ENCODE data around the gene ZHX3. TPM values are rescaled to one million over a fixed set of nuclear protein-coding genes. Genes with fewer than 3 reads are reported as not detected.

ZHX3 gene
- total and polyA plus RNA-seq, 2 of the 13 experiments (the other 11 are each of a cell fraction or from before 2014, with no cell fraction given): 8.4 to 11.7 TPM

DNA sequence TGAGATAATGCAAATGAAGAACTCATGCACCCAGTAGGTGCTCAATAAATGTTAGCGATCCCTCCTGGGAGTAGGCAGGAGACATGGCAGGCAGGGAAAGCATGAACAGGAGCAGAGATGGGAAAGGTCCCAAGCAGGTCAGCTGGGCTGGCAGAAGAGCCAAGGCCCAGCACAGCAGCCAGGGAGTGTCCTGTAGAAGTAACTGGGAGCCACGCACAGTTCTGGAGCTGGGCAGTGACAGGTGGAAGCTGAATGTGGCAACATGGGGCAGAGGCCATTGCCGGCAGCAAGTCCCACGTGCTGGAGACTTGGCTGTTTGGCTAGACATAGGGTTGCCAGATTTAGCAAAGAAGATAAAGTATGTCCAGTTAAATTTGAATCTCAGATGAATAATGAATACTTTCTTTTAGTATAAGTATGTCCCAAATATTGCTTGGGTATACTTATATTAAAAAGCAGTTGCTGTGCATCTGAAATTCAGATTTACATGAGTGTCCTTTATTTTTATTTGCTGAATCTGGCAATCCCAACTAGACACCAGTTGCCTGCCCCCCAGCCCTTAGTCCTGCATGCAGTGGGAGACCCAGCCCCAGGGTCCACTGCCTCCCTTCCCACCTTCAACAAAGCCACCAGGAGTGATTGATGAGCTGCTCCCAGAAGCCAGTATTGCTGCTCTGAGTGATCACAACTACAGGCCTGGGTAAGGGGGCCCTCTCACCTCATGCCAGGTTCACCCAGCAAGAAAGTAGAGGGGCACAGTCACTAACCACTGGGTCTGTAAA is 19.4 kb upstream of the ZHX3 start (continued):
- TF ChIP-seq CEBPG (CRISPR knock-in tag; IDR thresholded peaks at IDR 0.05): no peak

DNA sequence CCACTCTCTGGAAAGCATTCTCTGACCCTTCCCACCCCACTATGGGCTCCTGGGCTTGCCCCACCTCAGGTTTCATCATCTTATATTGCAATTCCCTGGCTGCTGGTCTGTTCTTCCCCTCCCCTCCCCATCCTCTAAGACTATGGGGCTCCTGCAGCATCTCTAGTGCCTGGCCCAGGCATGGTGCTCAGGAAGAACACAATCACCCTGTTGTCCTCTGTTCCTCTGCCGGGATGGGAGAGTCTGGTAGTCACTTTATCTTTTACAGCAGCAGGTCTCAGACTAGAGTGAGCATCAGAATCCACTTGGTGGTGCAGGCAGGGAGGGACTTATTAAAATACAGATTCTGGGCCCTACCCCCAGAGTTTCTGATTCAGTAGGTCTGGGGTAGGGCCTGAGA is 18.1 kb upstream of the ZHX3 start:
- no peak overlapping the region for H3K4me2 ChIP-seq (ENCODE audit: low read depth, low read length)
- no peaks in the 10 kb centered on the region for H3K9me3 ChIP-seq (ENCODE audit: low read length)
- peaks cover 12% of the 10 kb centered on the region for H3K4me1 ChIP-seq (ENCODE audit: insufficient read depth, low read length)
- CTCF ChIA-PET (ENCODE audit: low intra/inter-chr PET ratio, low total read pairs): no interaction called here
- in situ Hi-C loops (cut with HindIII; ENCODE audit: extremely low pct_ligation_motif_present, low pct_unique_long_range_greater_than_20kb) (loop anchor here (10.0 kb wide), 2 partner anchors 91 to 201 kb away; partner anchors contain the start of gene PLCG1), intact Hi-C loops (cut with micrococcal nuclease; ENCODE audit: unreplicated experiment) (no loop called here)
- H4K20me1 ChIP-seq (ENCODE audit: insufficient read depth, low read length): no peaks in the 10 kb centered on the region; the same call in 1 of the 2 replicates
- H3K36me3 ChIP-seq (replicated peaks in 1 of 2; ENCODE audit: control insufficient read depth in 1 of 2, insufficient read depth in 2 of 2, low read length in 2 of 2): no peaks in the 10 kb centered on the region
- WGBS (ENCODE audit: low lambda C conversion rate): 0% methylated on average over 1 of the region's 1 CpG
- H3K9ac ChIP-seq (ENCODE audit: insufficient read depth, low read depth, low read length): no peak overlapping the region
- no peak overlapping the region for H2AFZ ChIP-seq (ENCODE audit: low read length)
- no peak for ATAC-seq
- no peak for DNase-seq (ENCODE audit: low spot score)
- POLR2A ChIA-PET: no interaction called here
- BruUV-seq (replicated peaks): no TSS peak
- H3K27me3 ChIP-seq (ENCODE audit: control insufficient read depth in 1 of 2, insufficient read depth in 2 of 2, low read length in 2 of 2): peaks cover 7 to 39% of the 10 kb centered on the region in 2 experiments
- H3K4me3 ChIP-seq (replicated peaks in 1 of 3; ENCODE audit: insufficient read depth in 1 of 3, low read depth in 2 of 3, low read length in 3 of 3): no peak overlapping the region
- no peaks in the 10 kb centered on the region for H3K79me2 ChIP-seq (ENCODE audit: insufficient read depth, low read length)
- TF ChIP-seq MEIS1 (CRISPR knock-in tag; IDR thresholded peaks at IDR 0.05; ENCODE audit: borderline replicate concordance) (no peak), ZNF441 (CRISPR knock-in tag; IDR thresholded peaks at IDR 0.05; ENCODE audit: borderline replicate concordance) (no peak), ONECUT2 (CRISPR knock-in tag; IDR thresholded peaks at IDR 0.05) (no peak), ZZZ3 (CRISPR knock-in tag; IDR thresholded peaks at IDR 0.05; ENCODE audit: borderline replicate concordance) (no peak), TAF1 (CRISPR knock-in tag; IDR thresholded peaks at IDR 0.05) (no peak), ZBTB8A (CRISPR knock-in tag; IDR thresholded peaks at IDR 0.05; ENCODE audit: borderline replicate concordance, low read depth) (no peak), ZNF629 (CRISPR knock-in tag; conservative IDR thresholded peaks at IDR 0.05) (no peak), ELF3 (CRISPR knock-in tag; IDR thresholded peaks at IDR 0.05) (no peak), NR3C1 (CRISPR knock-in tag; IDR thresholded peaks at IDR 0.05) (no peak)
- no peak overlapping the region for H3K27ac ChIP-seq (ENCODE audit: extremely low read length, insufficient read depth, low read length)
- no peak for FAIRE-seq
